ENCODE results near the gene IFT20. TPM values are rescaled to one million over a fixed set of nuclear protein-coding genes. Genes with fewer than 3 reads are reported as not detected.

Gene IFT20
- total and polyA plus RNA-seq, 9 of the 15 experiments (the other 6 are each of a cell fraction or from before 2014, with no cell fraction given): 11.2 to 38.6 (median 20.1) TPM

GRCh38 chr17:28317099-28317965, 17.9 kb downstream of the IFT20 start (continued):
- TF ChIP-seq PRDM10 (IDR thresholded peaks at IDR 0.05; ENCODE audit: partially characterized antibody) (peak; percentile 71), GATAD2A (IDR thresholded peaks at IDR 0.05) (peak; percentile 8), MED1 (CRISPR knock-in tag; IDR thresholded peaks at IDR 0.05; ENCODE audit: borderline replicate concordance) (no peak), TCF3 (CRISPR knock-in tag; IDR thresholded peaks at IDR 0.05) (no peak)

All from K562 (cell line).